MM.1S (cell line): ENCODE measurements around the gene KREMEN2.
A peak's percentile ranks its signal among the peaks of the same experiment; 100 is the strongest.

ENCODE experiments used
- DNase-seq: peaks from one replicate; pipeline ENCODE4 v3.0.0-alpha.2; 2015
- H2AFZ ChIP-seq: fragments of 300-600 bp; sonication (generic); 2 replicates; pipeline ENCODE4 v1.6.0; 2016; ENCODE audit warnings: antibody characterized with exemption, low read length
- H3F3A ChIP-seq: fragments of 300-600 bp; sonication (generic); 2 replicates; pipeline ENCODE4 v1.6.1; 2016; ENCODE audit warnings: mild to moderate bottlenecking, antibody characterized with exemption, low read length, moderate library complexity, mixed read lengths; ENCODE audit not compliant: insufficient read depth
- H3K27ac ChIP-seq: fragments of 300-600 bp; sonication (generic); 2 replicates; pipeline ENCODE4 v1.5.1; 2016; ENCODE audit warnings: mild to moderate bottlenecking, low read length
- H3K27me3 ChIP-seq: fragments of 300-600 bp; sonication (generic); replicated peaks from 2 replicates; pipeline ENCODE4 v1.6.0; 2016; ENCODE audit warnings: low read length; ENCODE audit not compliant: insufficient read depth
- H3K36me3 ChIP-seq: fragments of 300-600 bp; sonication (generic); replicated peaks from 2 replicates; pipeline ENCODE4 v1.6.1; 2016; ENCODE audit warnings: mild to moderate bottlenecking, low read length, mixed read lengths; ENCODE audit not compliant: insufficient read depth
- H3K4me1 ChIP-seq: fragments of 300-600 bp; sonication (generic); 2 replicates; pipeline ENCODE4 v1.6.1; 2016; ENCODE audit warnings: low read length, mixed read lengths
- H3K4me2 ChIP-seq: fragments of 300-600 bp; sonication (generic); 2 replicates; pipeline ENCODE4 v1.6.0; 2016; ENCODE audit warnings: low read depth, low read length
- H3K4me3 ChIP-seq: fragments of 300-600 bp; sonication (generic); 2 replicates; pipeline ENCODE4 v1.5.1; 2016; ENCODE audit warnings: low read length, mixed read lengths
- H3K79me2 ChIP-seq: fragments of 300-600 bp; sonication (generic); 2 replicates; pipeline ENCODE4 v1.6.1; 2016; ENCODE audit warnings: mixed run types, low read length, mixed read lengths
- H3K9ac ChIP-seq: fragments of 300-600 bp; sonication (generic); 2 replicates; pipeline ENCODE4 v1.6.1; 2016; ENCODE audit warnings: low read length, mixed read lengths
- H3K9me2 ChIP-seq: fragments of 300-600 bp; sonication (generic); replicated peaks from 2 replicates; pipeline ENCODE4 v1.6.1; 2016; ENCODE audit warnings: mild to moderate bottlenecking, low read length, mixed read lengths; ENCODE audit not compliant: insufficient read depth
- H3K9me3 ChIP-seq: fragments of 300-600 bp; sonication (generic); replicated peaks from 2 replicates; pipeline ENCODE4 v1.6.1; 2016; ENCODE audit warnings: mild to moderate bottlenecking, low read length, mixed read lengths; ENCODE audit not compliant: insufficient read depth
- H4K20me1 ChIP-seq: fragments of 300-600 bp; sonication (generic); 2 replicates; pipeline ENCODE4 v1.6.1; 2016; ENCODE audit warnings: mild to moderate bottlenecking, low read length, moderate library complexity, mixed read lengths; ENCODE audit not compliant: insufficient read depth
- EZH2 ChIP-seq: fragments of 300-600 bp; sonication (generic); optimal IDR thresholded peaks from 2 replicates; pipeline ENCODE3; 2017; ENCODE audit warnings: low read depth, mild to moderate bottlenecking, antibody characterized with exemption, low read length, mixed read lengths
- EZH2phosphoT487 ChIP-seq: fragments of 300-600 bp; sonication (generic); IDR thresholded peaks from 2 replicates; pipeline ENCODE4 v1.6.1; 2018; ENCODE audit warnings: antibody characterized with exemption, low read length
- TF ChIP-seq, protein P1 (sequence below): fragments of 300-600 bp; sonication (generic); IDR thresholded peaks from 2 replicates; pipeline ENCODE4 v1.5.1; 2016; ENCODE audit warnings: antibody characterized with exemption, low read length, mixed read lengths

The KREMEN2 gene

DNA sequence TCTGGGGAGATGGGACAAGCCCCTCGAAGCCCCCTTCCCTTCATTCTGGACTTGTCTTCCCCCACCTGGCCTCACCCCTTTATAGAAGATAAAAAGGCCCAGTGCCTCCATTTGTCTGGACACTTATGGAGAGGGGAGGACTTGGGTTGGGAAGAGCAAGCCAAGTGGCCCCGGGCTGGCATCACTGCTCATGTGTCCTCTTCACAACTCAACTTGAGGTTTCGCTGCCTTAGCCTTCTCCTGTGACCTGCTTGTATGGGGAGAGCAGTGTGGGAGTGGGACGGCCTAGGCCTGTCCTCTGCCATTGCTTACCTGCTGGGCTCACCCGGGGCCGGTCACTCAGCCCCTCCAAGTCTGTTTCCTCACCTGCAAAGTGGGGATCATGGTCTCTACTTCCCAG is 6.5 kb downstream of the KREMEN2 start:
- H3K9me3 ChIP-seq = no peaks in the 10 kb centered on the region
- H2AFZ ChIP-seq = peak overlapping the region; percentile 40; the same call in 1 of the 2 replicates
- no peaks in the 10 kb centered on the region for H3K9me2 ChIP-seq
- TF ChIP-seq, protein P1, sequence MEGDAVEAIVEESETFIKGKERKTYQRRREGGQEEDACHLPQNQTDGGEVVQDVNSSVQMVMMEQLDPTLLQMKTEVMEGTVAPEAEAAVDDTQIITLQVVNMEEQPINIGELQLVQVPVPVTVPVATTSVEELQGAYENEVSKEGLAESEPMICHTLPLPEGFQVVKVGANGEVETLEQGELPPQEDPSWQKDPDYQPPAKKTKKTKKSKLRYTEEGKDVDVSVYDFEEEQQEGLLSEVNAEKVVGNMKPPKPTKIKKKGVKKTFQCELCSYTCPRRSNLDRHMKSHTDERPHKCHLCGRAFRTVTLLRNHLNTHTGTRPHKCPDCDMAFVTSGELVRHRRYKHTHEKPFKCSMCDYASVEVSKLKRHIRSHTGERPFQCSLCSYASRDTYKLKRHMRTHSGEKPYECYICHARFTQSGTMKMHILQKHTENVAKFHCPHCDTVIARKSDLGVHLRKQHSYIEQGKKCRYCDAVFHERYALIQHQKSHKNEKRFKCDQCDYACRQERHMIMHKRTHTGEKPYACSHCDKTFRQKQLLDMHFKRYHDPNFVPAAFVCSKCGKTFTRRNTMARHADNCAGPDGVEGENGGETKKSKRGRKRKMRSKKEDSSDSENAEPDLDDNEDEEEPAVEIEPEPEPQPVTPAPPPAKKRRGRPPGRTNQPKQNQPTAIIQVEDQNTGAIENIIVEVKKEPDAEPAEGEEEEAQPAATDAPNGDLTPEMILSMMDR = no peak
- TF ChIP-seq EZH2phosphoT487 = no peak
- TF ChIP-seq EZH2 = no peak
- H3K27ac ChIP-seq = peak overlapping the region; percentile 66; the same call in 1 of the 2 replicates
- peaks cover 33% of the 10 kb centered on the region for H3K79me2 ChIP-seq
- H3F3A ChIP-seq = peaks cover 20% of the 10 kb centered on the region; the same call in 1 of the 2 replicates
- no peak for DNase-seq
- H3K36me3 ChIP-seq = no peaks in the 10 kb centered on the region; the same call in 1 of the 2 replicates
- H3K27me3 ChIP-seq = no peaks in the 10 kb centered on the region
- H4K20me1 ChIP-seq = no peaks in the 10 kb centered on the region
- H3K4me3 ChIP-seq = peak overlapping the region; percentile 100
- H3K4me2 ChIP-seq = peak overlapping the region; percentile 86
- H3K4me1 ChIP-seq = peaks cover 13% of the 10 kb centered on the region
- peak overlapping the region; percentile 94 for H3K9ac ChIP-seq

DNA sequence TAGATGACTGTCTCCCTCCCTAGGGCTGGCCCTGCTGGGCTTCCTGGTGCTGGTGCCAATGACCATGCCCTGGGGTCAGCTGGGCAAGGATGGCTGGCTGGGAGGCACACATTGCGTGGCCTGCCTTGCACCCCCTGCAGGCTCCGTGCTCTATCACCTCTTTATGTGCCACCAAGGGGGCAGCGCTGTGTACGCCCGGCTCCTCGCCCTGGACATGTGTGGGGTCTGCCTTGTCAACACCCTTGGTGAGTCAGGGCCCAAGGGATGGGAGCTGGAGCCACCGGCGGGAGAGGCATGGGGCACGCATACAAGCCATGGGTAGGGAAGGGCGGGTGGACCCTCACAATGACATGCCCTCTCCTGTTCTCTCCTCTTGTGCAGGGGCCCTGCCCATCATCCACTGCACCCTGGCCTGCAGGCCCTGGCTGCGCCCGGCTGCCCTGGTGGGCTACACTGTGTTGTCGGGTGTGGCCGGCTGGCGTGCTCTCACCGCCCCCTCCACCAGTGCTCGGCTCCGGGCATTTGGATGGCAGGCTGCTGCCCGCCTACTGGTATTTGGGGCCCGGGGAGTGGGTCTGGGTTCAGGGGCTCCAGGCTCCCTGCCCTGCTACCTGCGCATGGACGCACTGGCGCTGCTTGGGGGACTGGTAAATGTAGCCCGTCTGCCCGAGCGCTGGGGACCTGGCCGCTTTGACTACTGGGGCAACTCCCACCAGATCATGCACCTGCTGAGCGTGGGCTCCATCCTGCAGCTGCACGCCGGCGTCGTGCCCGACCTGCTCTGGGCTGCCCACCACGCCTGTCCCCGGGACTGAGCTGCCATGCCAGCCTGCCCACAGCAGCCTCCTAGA is 7.3 kb downstream of the KREMEN2 start:
- Histone ChIP-seq H3K27me3 (no peaks in the 10 kb centered on the region), H4K20me1 (no peaks in the 10 kb centered on the region), H3K27ac (no peak overlapping the region), H3K79me2 (peaks cover 33% of the 10 kb centered on the region), H2AFZ (no peak overlapping the region), H3K4me1 (peaks cover 6% of the 10 kb centered on the region), H3K36me3 (no peaks in the 10 kb centered on the region; the same call in 1 of the 2 replicates), H3K9me3 (no peaks in the 10 kb centered on the region), H3K4me2 (peak overlapping the region; percentile 86), H3K9me2 (no peaks in the 10 kb centered on the region), H3K4me3 (no peak overlapping the region), H3K9ac (peak overlapping the region; percentile 94; the same call in 1 of the 2 replicates), H3F3A (peaks cover 19% of the 10 kb centered on the region)
- TF ChIP-seq EZH2phosphoT487 (no peak), EZH2 (no peak)
- TF ChIP-seq, protein P1 = no peak
- no peak for DNase-seq

- H3K27me3 ChIP-seq = no peaks in the 10 kb centered on the region
Observed at GRCh38 chr16:2971985-2972784, 8.1 kb downstream of the KREMEN2 start.

More at GRCh38 chr16:2971985-2972784, 8.1 kb downstream of the KREMEN2 start:
- H3K4me1 ChIP-seq = peaks cover 6% of the 10 kb centered on the region
- no peaks in the 10 kb centered on the region for H3K9me2 ChIP-seq
- no peaks in the 10 kb centered on the region for H3K9me3 ChIP-seq
- H3K79me2 ChIP-seq = peaks cover 33% of the 10 kb centered on the region
- peaks cover 19% of the 10 kb centered on the region for H3F3A ChIP-seq
- H3K9ac ChIP-seq = no peak overlapping the region
- TF ChIP-seq, protein P1 = no peak
- TF ChIP-seq EZH2phosphoT487 (no peak), EZH2 (no peak)
- H3K36me3 ChIP-seq = no peaks in the 10 kb centered on the region; the same call in 1 of the 2 replicates
- no peak overlapping the region for H3K4me2 ChIP-seq
- DNase-seq = no peak
- H2AFZ ChIP-seq = no peak overlapping the region
- no peak overlapping the region for H3K4me3 ChIP-seq
- no peak overlapping the region for H3K27ac ChIP-seq
- no peaks in the 10 kb centered on the region for H4K20me1 ChIP-seq
